Right lung (tissue), 5 donors: ENCODE measurements around the gene TNFRSF14. TPM values are rescaled to one million over a fixed set of nuclear protein-coding genes. Genes with fewer than 3 reads are reported as not detected.

Source experiments
- DNase-seq, 2 donors: peaks; one replicate each; pipeline ENCODE4 v3.0.0-alpha.2; 2013
- polyA plus RNA-seq, 5 donors: library from polyadenylated mRNA; unstranded; fragments of 120-200 nt; gene quantifications; one replicate each; pipeline versions ENCODE4 v1.2.1 to v1.2.3, GENCODE V29; 2013; ENCODE audit warnings: inconsistent platforms in 1 of 5, low replicate concordance in 1 of 5; ENCODE audit not compliant: insufficient read length in 5 of 5, insufficient read depth in 1 of 5

The TNFRSF14 gene
- polyA plus RNA-seq, 5 donors, result 19.5 to 34.0 (median 25.7) TPM

DNA sequence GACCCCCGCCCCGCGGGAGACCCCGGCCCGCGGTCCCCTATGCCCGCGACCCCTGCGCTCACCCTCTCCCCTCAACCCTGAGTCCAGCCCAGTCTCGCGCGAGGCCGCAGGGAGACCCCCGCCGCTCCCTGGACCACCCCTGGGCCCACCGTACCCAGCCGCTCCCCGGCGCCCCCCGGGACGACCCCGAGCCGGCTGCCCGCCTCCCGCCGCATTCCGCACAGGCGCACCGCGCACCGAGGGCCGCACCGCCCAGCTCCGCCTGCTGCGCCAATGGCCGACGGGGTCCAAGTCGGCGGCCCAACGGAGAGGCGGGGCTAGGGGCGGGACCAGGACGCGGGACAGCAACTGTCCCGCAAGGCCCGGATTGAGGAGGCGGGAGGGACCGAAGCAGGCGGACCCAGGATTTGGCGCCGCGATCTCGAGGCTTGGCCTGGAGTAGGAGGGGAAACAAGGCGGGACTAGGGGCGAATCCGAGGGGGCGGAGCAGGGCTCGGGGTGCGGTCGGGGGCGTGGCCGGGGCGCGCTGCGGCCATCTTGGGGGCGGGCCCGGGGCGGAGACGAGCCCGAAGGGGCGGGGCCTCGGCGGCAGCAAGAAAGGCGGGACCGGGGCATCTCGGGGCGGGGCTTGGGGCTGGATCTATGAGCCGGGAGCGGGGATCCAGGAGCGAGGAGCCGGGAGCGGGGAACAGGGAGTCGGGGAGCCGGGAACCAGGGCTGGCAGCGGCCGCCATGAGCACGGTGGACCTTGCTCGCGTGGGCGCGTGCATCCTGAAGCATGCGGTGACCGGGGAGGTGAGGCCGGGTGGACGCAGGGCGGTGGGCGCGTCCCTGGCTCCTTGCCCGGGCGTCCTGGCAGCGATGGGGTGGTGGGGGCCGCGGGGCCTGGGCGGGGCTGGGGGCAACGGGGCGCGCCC, 30.2 kb downstream of the TNFRSF14 start, which contains the start of gene PRXL2B:
TSS of gene PRXL2B (plus strand) at position 624 of the 917 bp plus-strand sequence. CDS start at position 733, 109 bp downstream.
- DNase-seq, result peak; percentile 99

DNA sequence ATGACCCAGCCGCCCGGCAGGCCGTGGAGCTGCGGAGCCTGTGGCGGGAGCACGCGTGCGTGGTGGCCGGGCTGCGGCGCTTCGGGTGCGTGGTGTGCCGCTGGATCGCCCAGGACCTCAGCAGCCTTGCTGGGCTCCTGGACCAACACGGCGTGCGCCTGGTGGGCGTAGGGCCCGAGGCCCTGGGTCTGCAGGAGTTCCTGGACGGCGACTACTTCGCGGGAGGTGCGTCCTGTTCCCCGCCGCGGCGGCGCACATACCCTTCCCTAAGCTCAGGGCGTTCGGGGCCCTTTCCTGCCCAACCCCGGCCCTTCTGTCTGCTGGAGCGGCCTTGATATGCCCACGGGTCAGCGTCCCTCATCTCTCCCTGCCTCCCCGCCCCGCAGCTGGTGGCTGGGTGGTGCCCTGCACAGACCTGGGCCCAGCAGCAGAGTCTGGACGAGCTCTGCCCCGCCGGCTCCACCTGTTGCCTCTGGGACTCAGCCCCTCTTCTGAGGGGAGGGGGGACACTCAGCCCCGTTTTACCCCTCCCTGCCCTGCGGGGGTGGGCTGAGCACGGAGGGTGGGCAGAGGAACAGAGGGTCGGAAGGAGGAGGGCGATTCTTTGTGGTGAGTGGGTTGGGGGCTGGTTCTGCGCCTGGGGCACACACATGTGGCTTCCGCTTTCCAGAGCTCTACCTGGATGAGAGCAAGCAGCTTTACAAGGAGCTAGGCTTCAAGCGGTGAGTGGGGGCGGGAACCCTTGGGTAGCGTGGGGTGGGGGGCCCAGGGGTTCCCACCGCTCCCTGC, 31.1 kb downstream of the TNFRSF14 start:
- no peak for DNase-seq

DNA sequence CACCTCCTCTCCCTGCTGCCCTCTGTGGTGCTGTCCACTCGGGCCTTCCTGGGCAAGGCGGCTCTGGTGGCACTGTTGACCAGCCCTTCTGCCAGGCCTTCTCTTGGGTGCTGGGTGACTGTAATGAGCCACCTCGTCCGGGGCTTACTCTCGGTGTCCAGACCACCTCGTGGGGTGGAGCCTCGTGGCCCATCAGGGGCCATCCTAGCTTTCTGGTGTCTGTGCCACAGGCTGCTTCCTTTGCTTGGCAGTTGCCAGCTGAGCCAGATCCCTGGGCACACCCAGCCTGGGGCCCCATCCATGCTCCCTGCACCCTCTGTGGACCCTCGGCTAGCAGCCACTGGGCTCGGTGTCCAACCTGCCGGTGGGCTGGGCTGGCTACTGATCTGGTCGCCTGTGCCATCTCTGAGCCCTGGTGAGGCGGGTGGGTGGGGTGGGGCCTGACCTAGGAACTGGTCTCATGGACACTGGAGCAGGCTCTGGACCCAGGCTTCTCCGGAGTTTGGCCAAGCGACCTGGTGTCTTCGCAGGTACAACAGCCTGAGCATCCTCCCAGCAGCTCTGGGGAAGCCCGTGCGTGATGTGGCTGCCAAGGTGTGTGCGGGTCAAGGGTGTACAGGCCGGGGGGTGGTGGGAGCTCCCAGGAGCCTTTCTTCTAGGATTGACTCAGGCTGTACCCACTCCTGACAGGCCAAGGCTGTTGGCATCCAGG, 31.8 kb downstream of the TNFRSF14 start:
- DNase-seq, result no peak

DNA sequence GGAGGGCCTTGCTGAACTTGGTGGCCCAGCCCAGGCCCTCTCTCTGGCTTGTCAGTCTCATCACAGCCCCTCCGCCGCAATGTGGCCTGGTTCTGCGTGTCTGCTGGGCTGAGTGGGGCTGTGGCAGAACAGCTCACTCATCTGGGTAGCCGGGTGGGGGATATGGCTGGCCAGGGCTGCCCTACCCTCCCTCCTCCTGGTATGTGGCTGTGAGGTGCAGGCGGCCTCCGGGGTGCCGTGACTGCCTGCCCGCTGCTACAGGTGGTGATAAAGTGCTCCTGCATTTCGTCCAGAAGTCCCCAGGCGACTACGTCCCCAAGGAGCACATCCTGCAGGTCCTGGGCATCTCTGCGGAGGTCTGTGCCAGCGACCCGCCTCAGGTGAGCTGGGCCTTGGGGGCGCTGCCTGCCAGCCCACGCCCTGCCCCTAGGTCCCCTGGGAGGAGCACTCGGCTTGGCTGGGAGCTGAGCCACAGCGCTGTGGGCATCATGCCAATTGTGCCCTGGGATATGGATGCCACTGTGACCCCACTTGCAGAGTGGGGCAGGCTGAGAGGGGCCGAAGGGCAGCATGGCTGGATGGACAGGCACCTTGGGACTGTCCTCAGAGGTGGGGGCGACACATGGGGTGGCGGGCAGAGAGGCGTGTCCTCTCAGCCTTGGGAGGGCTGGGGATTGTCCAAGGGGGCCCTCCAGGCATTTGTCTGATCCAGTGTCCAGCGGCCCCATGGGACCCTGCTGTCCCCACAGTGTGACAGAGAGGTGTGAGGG, 32.7 kb downstream of the TNFRSF14 start:
- no peak for DNase-seq

DNA sequence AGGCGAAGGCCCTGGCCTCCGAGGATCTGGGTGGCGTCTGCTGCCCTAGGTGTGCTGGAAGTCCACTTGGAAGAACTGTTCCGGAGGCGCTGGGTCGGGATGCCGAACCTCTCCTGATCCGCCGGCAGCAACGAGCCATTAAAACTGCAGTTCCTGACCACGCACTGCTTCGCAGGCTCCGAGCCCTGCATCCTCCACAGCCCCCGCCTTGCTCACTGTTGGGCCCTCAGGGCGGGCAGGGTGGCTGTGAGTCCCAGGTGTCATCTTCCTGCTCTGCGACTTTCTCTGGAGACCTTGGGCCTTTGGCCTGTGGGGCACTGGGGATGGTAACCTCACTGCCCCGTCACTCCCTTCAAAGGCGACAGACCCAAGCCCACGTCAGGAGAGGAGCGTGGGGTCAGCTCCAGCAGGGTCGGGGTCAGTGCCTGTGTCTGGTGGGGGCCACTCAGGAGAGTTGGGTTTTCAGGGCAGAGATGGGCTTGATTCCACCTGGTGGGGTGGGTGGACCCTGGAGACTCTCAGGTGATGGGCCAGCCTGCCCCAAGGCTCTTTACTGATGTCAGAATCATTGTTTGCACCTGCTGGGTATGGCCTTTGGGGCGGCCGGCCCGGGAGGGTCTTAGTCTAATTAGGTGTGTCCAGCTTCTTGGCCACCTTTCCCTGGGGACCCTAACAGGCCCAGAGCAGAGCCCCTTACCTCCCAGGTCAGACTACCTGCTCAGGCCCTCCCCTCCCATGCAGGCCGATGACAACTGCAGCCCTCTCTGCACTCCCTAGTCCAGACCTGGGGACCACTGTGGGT, 33.5 kb downstream of the TNFRSF14 start:
- no peak for DNase-seq

DNA sequence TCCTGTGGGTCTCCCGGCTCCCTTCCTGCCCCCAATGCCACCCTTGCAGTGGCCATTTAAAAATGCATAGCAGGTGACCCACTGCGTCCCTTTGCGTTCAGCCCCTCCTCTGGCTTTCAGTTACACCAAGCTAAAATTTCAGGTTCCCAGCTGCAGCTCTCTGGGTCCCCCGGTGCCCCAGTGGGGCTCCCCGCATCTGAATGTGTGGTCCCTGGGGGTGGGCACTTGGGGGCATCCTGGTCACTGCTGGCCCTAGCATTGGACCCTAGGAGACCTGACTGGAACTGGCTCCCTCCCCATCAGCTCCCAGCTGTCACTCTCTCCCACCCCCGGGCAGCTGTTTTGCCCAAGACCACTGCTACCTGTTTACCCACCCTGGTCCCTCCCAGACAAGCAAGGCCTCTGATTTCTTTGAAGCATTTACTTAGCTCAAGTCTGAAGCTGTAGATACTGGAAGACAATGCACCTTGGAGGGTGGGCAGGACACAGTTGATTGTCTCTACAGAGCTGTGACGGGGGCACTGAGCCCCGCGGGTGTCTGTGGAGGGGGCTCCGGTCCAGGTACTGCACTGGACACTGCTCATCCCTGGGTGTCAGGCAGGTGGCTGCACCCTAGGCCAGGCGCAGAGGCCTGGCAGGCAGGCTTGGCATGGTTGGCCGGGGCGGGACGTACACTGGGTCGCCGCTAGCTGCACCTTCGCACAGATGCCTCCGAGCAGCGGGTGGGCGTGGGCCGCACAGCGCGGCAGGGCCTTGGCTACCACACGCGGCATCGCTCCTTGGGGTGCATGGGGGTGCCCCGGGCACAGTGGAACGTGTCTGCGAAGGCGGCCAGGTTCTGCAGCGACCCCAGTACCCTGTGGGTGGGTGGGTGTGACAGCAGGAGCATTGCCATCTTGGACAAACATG, 34.3 kb downstream of the TNFRSF14 start:
- no peak for DNase-seq

DNA sequence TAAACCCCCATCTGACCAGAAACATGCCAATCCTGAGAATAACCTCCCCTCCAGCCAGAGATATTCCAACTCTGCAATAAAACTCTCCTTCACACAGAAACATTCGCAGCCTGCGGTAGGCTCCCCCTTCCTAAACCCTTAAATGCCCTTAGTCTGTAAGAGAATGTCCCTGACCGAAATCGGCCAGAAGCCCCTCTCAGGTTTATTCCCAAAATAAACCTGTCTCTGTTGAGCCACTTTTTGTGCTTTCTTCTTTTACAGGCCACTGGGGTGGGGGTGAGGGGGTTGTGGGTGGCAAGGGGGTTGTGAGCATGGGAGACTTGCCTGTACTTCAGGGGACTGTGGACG, 35.0 kb downstream of the TNFRSF14 start:
- no peak for DNase-seq

DNA sequence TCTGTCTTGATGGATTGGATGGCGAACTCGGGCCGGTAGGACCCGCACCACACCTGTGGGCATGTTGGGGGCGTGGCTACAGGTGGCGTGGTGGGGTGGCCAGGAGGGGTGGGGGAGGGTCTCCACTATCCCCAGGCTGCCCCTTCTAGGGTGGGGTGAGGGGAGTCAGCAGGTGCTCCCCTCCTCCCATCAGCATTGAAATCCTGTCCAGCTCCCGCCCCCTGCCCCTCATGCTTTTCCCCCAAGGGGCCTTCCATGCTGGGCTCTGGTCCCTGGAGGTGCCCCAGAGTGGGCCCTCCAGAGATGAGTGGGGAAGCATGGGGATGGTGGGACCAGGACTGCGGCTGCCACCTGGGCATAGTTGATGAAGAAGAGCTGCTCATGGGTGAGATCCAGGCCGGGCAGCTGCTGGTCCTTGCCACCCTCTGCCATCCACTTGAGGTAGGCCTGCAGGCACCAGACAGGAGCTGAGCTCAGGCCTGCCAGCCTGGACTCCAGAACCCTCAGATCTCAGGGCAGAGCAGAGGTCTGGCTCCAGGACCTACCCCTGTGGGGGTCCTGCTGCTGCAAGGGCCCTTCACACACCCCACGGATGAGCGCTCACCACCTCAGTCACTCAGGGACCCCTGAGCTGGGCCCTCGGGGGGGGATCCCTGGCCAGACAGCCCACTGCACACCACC, 35.5 kb downstream of the TNFRSF14 start:
- no peak for DNase-seq

DNA sequence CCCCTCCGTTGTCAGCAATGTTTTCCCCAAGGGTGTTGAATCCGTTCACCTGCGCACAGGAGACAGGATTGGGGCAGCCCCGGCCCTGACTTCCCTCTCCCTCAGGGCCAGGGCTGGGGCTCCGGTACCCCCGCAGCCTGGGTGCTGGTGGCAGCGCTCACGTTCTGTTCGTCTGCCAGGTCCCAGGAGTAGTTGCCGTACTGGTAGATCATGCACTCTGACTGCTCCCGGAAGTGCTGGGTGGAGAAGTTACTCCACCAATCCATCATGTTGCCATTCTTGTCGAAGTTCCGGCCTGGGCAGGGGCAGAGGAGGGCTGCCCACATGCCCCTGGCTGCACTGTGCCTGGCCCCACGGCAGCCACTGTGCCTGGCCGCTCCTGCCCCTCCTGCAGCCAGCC, 36.5 kb downstream of the TNFRSF14 start:
- DNase-seq, result no peak

DNA sequence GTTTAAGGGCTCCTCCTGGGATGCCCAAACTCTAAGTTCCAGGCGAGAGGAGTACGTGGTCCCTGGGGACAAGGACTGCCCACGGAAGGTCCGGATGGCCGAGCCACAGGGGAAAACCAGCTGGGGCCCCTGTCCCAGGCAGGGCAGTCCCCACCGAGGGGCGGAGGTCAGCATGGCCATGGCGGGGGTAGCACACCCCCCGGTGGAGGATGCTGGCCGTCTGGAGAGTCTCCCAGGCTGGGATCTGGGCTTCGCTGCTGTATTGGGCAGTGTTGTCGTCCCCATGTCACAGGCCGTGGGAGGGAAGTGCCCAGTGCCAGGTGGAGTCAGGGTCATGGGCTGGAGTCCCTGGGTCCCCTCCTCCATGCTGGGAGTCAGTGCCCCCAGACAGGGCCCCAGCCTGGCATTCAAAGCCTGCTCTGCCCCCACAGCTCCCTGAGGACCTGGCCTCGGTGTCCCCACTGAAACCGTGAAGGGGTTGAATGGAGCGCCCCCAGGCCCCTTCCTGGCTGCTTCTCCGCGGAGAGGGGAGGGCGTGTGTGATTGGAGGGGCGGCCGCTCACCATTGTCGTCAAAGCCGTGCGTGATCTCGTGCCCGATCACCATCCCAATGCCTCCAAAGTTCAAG, 37.2 kb downstream of the TNFRSF14 start:
- no peak for DNase-seq

DNA sequence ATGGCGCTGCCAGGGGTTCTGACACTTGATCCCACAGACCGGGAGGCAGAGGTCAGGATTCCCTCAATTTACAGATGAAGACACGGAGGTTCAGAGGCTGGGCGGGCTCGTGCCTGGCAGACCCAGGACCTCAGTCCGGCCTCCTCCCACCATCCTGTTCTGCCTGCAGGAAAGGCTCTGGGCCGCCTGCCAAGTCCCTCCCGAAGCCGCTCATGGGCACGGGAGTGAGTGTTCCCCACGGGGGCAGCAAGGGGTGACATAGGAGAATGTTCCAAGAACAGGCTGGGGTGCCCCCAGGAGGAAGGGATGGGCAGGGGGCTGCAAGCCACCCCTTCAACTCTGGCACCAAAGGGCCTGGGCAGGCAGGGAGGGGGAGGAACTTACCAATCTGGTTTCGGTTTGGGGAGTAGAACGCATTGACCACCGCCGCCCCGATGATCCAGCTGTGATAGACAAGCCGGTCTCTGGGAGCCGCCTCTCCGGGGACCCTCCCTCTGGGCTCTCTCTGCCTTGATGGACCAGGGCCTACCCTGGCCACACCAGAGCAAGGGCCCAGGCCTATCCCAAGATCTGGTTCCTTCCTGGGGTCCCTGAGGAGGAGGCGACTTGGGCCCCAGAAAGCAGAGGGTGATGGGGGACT, 38.0 kb downstream of the TNFRSF14 start:
- peak in 1 of 2 donors; percentile 66 for DNase-seq

DNA sequence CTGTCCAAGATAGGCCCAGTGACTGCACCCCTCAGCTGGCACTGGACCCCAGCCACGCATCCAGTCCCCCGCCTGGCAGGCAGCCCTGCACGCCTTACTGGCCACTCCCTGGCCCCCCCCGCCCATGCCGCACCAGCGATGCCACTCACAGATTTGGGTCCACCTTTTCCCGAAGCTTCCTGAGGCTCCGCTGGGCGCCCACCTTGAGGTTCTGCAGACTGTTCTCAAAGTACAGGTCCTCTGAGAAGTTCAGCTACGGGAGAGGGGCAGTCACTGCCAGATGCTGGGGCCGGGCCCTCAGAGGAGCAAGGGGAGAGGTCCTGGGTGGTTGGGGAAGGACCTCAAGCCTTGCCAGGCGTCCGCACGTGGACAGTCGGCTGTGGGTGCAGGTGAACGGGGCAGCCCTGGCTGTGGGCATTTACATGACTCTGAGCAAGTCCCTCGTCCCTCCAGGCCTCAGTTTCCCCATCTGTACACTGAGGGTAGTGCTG, 38.5 kb downstream of the TNFRSF14 start:
- no peak for DNase-seq

DNA sequence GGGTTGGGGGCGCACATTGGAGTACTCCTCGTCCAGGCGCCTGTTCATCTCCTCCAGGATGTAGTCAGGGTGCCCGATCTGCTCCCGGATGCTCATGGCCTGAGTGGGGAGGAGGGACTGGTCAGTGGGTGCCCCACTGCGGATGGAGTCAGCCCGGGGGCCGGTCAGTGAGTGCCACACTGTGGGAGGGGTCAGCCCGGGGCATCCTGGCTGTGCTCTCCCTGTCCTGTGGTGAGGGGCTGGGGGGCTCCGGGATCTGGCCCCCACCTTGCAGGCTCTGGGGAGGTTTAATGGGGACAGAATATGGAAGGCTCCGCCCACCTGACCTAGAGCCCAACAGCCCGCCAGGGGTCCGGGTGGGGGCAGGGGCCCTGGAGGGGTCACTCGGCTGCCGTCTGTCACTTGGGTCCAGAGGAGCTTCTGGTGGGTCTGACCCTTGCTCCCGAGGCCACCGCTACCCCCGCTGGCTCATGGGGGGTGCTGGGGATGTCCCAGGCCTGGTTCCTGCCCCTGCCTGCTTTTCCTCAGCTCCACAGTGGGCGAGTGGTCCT, 39.2 kb downstream of the TNFRSF14 start:
- no peak for DNase-seq

DNA sequence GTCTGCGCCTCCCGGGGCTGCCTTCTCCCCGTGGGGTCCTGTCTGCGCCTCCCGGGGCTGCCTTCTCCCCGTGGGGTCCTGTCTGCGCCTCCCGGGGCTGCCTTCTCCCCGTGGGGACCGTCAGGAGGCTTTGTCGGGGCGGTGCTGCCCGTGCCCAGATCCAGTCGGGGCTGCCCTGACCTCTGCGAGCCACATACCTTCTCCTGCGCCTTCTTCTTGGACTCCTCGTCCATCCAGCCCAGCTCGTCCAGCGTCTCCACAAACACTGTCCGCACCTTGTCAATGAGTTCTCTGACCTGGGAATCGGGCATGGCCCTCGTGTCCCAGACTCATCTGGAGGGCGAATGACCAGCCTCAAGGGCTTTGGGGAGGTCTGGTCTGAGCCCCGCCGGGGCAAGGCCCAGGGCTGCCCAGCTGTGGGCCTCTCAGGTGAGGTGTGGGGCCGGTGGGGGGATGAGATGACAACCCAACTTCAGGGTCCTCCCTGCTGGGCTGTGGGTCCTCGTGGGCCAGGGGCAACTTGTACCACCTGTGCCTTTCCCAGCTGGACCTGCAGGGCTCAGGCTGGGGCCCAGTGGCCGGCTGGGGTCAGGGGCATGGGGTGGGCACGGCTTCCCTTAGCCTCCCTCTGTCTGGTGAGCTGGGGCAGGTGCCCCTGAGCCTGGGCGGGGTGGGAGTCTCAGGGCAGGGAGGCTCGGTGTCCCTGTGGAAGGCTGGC, 39.8 kb downstream of the TNFRSF14 start:
- no peak for DNase-seq

DNA sequence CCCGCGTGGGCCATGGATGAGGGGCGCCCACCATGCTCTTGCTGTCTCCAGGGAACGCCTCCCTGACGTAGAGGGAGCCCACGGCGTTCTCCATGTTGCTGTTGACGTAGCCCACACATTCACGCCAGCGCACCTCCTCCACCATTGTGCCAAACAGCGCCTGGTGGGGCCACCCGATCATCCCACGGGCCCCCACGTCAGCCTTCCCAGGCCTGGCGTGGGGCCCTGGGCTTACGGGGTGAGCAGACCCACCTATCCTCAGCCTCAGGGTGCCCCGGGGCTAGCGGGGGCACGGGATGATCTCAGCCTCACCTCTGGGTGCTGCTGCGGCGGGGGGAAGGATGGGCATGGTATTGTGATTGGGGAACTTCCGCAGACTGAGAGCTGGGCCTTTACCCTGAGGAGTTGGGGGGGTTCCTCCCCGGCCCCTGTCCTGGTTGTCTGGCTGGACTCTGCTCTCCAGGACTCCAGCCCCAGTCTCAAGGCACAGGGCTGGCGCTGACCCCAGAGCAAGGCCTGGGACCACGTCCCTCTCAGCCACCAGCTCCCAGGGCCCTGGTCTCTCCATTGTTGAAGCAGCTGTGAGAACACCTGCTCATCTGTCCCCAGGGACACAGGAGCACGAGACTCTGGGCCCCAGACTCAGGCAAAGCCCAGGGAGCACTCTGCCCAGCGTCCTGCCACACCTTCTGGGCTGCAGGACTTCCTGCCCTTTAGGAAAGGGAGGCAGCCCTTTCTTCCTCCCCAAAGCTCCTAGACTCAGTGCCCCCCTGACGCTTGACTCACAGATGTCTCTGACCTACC, 40.6 kb downstream of the TNFRSF14 start:
- no peak for DNase-seq
